Measurements from ENCODE around the gene SPIN3. TPM values are rescaled to one million over a fixed set of nuclear protein-coding genes. Genes with fewer than 3 reads are reported as not detected.

SPIN3 gene
- total RNA-seq, 1 experiment from 2014 or later = 13.8 TPM

GRCh38 chrX:56968980-56969379 is 26.4 kb downstream of the SPIN3 start:
- no peaks in the 10 kb centered on the region for H3K36me3 ChIP-seq (ENCODE audit: control insufficient read depth in 1 of 2, insufficient read depth in 2 of 2, low read length in 2 of 2)
- no peak overlapping the region for H3K27ac ChIP-seq (ENCODE audit: low read depth, low read length)
- ATAC-seq = no peak
- no peak for DNase-seq (ENCODE audit: low read depth, low spot score)
- CTCF ChIA-PET = no interaction called here
- no peak overlapping the region for H3K4me3 ChIP-seq (replicated peaks in 1 of 2; ENCODE audit: low read depth in 1 of 2, low read length in 2 of 2)
- POLR2A ChIA-PET = no interaction called here
- no peak overlapping the region for H3K9ac ChIP-seq (ENCODE audit: low read length)
- no peaks in the 10 kb centered on the region for H3K79me2 ChIP-seq (ENCODE audit: insufficient read depth, low read length)
- no peaks in the 10 kb centered on the region for H3K4me1 ChIP-seq (ENCODE audit: control insufficient read depth in 1 of 2, insufficient read depth in 2 of 2, low read length in 2 of 2)
- intact Hi-C loops (cut with micrococcal nuclease) = no loop called here
- TF ChIP-seq, protein P1, sequence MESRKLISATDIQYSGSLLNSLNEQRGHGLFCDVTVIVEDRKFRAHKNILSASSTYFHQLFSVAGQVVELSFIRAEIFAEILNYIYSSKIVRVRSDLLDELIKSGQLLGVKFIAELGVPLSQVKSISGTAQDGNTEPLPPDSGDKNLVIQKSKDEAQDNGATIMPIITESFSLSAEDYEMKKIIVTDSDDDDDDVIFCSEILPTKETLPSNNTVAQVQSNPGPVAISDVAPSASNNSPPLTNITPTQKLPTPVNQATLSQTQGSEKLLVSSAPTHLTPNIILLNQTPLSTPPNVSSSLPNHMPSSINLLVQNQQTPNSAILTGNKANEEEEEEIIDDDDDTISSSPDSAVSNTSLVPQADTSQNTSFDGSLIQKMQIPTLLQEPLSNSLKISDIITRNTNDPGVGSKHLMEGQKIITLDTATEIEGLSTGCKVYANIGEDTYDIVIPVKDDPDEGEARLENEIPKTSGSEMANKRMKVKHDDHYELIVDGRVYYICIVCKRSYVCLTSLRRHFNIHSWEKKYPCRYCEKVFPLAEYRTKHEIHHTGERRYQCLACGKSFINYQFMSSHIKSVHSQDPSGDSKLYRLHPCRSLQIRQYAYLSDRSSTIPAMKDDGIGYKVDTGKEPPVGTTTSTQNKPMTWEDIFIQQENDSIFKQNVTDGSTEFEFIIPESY (IDR thresholded peaks at IDR 0.05; ENCODE audit: extremely low read depth, insufficient replicate concordance, low read length) = no peak
- no peak for TF ChIP-seq SIN3A (IDR thresholded peaks at IDR 0.05; ENCODE audit: low read depth)
- no peak for TF ChIP-seq YY1 (IDR thresholded peaks at IDR 0.05; ENCODE audit: extremely low read depth, insufficient replicate concordance, low read depth, low read length)
- TF ChIP-seq EGR1 (IDR thresholded peaks at IDR 0.05; ENCODE audit: low read depth) = no peak
- TF ChIP-seq REST (IDR thresholded peaks at IDR 0.05; ENCODE audit: low read depth) = no peak
- no peak for TF ChIP-seq CTCF (IDR thresholded peaks at IDR 0.05 in 2 of 3, conservative IDR thresholded peaks at IDR 0.05 in 1 of 3; ENCODE audit: borderline replicate concordance in 1 of 3, insufficient read depth in 1 of 3, low read depth in 2 of 3, low read length in 2 of 3)
- no peak for TF ChIP-seq SRF (IDR thresholded peaks at IDR 0.05; ENCODE audit: low read depth)
- no peak for TF ChIP-seq SP1 (IDR thresholded peaks at IDR 0.05; ENCODE audit: low read depth)
- no peak for TF ChIP-seq ZFX (IDR thresholded peaks at IDR 0.05)
- TF ChIP-seq EZH2 (IDR thresholded peaks at IDR 0.05) = no peak
- no peak for TF ChIP-seq POLR2AphosphoS5 (IDR thresholded peaks at IDR 0.05; ENCODE audit: low read depth, low read length)
- TF ChIP-seq RAD21 (IDR thresholded peaks at IDR 0.05; ENCODE audit: low read depth) = no peak
- BruUV-seq (replicated peaks) = no TSS peak
- no peaks in the 10 kb centered on the region for H3K9me2 ChIP-seq (ENCODE audit: insufficient read depth)
- no peaks in the 10 kb centered on the region for H3K27me3 ChIP-seq (ENCODE audit: insufficient read depth, low read length)
- H4K20me1 ChIP-seq (ENCODE audit: insufficient read depth) = no peaks in the 10 kb centered on the region
- no peak overlapping the region for H3K4me2 ChIP-seq (ENCODE audit: low read length)
- RAD21 ChIA-PET (ENCODE audit: low non-redundant PET in 1 of 2, low total read pairs in 2 of 2, uncharacterized antibody in 2 of 2, unreplicated experiment in 2 of 2) = no interaction called here
- no peak overlapping the region for H2AFZ ChIP-seq (ENCODE audit: low read depth, low read length, poor library complexity, severe bottlenecking)
- H3K9me3 ChIP-seq (ENCODE audit: control insufficient read depth in 1 of 2, insufficient read depth in 1 of 2, low read depth in 1 of 2, low read length in 2 of 2) = no peaks in the 10 kb centered on the region
